HFFc6 (cell line): Measurements from ENCODE around the gene COL4A2. TPM values are rescaled to one million over a fixed set of nuclear protein-coding genes. Genes with fewer than 3 reads are reported as not detected.

Source experiments
- DNase-seq: peaks from one replicate; pipeline ENCODE4 v3.0.0-alpha.2; 2018
- H3K27ac Mint-ChIP-seq: 2 replicates; pipeline ENCODE4 v1.8.0; 2020; ENCODE audit warnings: mild to moderate bottlenecking, mixed read lengths
- H3K27me3 Mint-ChIP-seq: 2 replicates; pipeline ENCODE4 v1.8.0; 2021; ENCODE audit warnings: mild to moderate bottlenecking, moderate library complexity, mixed read lengths; ENCODE audit not compliant: insufficient read depth
- H3K36me3 Mint-ChIP-seq: 2 replicates; pipeline ENCODE4 v1.8.0; 2021; ENCODE audit warnings: low read depth, mixed read lengths
- H3K4me1 Mint-ChIP-seq: 2 replicates; pipeline ENCODE4 v1.8.0; 2020; ENCODE audit warnings: low read depth, mixed read lengths
- H3K4me3 Mint-ChIP-seq: 2 replicates; pipeline ENCODE4 v1.8.0; 2020; ENCODE audit warnings: mild to moderate bottlenecking, moderate library complexity, mixed read lengths
- H3K9me3 Mint-ChIP-seq: 2 replicates; pipeline ENCODE4 v1.8.0; 2020; ENCODE audit warnings: mild to moderate bottlenecking, mixed read lengths
- CTCF ChIP-seq: fragments of 200-600 bp; sonication (generic); IDR thresholded peaks from 2 replicates; pipeline ENCODE4 v1.5.0; 2021; ENCODE audit warnings: antibody characterized with exemption, mild to moderate bottlenecking
- total RNA-seq, 6 experiments: library from RNA; stranded (reverse); fragmentation: NEBNext Ultra II Directional; extraction: Animal tissue kit (Norgen Biotek cat#: 25700); gene quantifications; 2 replicates in 1 of 6; 3 replicates in 5 of 6; pipeline ENCODE4 v1.2.3, GENCODE V29; 2021

COL4A2 gene
- total RNA-seq, 6 experiments from 2014 or later, result 202 to 327 (median 217) TPM

- H3K4me1 Mint-ChIP-seq, result peaks cover 100% of the 10 kb centered on the region
- peak overlapping the region; percentile 89 for H3K27ac Mint-ChIP-seq
- H3K4me3 Mint-ChIP-seq, result peak overlapping the region; percentile 52; the same call in 1 of the 2 replicates
- DNase-seq, result no peak
- H3K27me3 Mint-ChIP-seq, result peaks cover 3% of the 10 kb centered on the region
- H3K9me3 Mint-ChIP-seq, result no peaks in the 10 kb centered on the region
- peaks cover 42% of the 10 kb centered on the region for H3K36me3 Mint-ChIP-seq
- TF ChIP-seq CTCF, result no peak
Observed at GRCh38 chr13:110407021-110407420, 99.9 kb downstream of the COL4A2 start.

- TF ChIP-seq CTCF, result no peak
- H3K27ac Mint-ChIP-seq, result peak overlapping the region; percentile 89
- peaks cover 38% of the 10 kb centered on the region for H3K36me3 Mint-ChIP-seq
- peak overlapping the region; percentile 52 for H3K4me3 Mint-ChIP-seq
- H3K4me1 Mint-ChIP-seq, result peaks cover 100% of the 10 kb centered on the region
- no peaks in the 10 kb centered on the region for H3K9me3 Mint-ChIP-seq
- H3K27me3 Mint-ChIP-seq, result peaks cover 3% of the 10 kb centered on the region
- no peak for DNase-seq
Observed at GRCh38 chr13:110407531-110407930, 100.4 kb downstream of the COL4A2 start.

- H3K4me3 Mint-ChIP-seq, result no peak overlapping the region
- peaks cover 99% of the 10 kb centered on the region for H3K4me1 Mint-ChIP-seq
- H3K36me3 Mint-ChIP-seq, result peaks cover 38% of the 10 kb centered on the region
- TF ChIP-seq CTCF, result no peak
- peaks cover 3% of the 10 kb centered on the region for H3K27me3 Mint-ChIP-seq
- DNase-seq, result no peak
- H3K9me3 Mint-ChIP-seq, result no peaks in the 10 kb centered on the region
- peak overlapping the region; percentile 53; the same call in 1 of the 2 replicates for H3K27ac Mint-ChIP-seq
Observed at GRCh38 chr13:110408286-110408685, 101.2 kb downstream of the COL4A2 start.

- peak overlapping the region; percentile 86 for H3K27ac Mint-ChIP-seq
- H3K27me3 Mint-ChIP-seq, result peaks cover 3% of the 10 kb centered on the region
- peaks cover 38% of the 10 kb centered on the region for H3K36me3 Mint-ChIP-seq
- peak overlapping the region; percentile 75 for H3K4me3 Mint-ChIP-seq
- H3K9me3 Mint-ChIP-seq, result no peaks in the 10 kb centered on the region
- TF ChIP-seq CTCF, result no peak
- H3K4me1 Mint-ChIP-seq, result peaks cover 86% of the 10 kb centered on the region
- peak; percentile 74 for DNase-seq
Observed at GRCh38 chr13:110409581-110409992, 102.5 kb downstream of the COL4A2 start.

GRCh38 chr13:110410000-110410399 is 102.9 kb downstream of the COL4A2 start:
- H3K4me1 Mint-ChIP-seq, result peaks cover 82% of the 10 kb centered on the region
- DNase-seq, result no peak
- H3K27me3 Mint-ChIP-seq, result peaks cover 3% of the 10 kb centered on the region
- H3K27ac Mint-ChIP-seq, result peak overlapping the region; percentile 86
- H3K4me3 Mint-ChIP-seq, result peak overlapping the region; percentile 75; the same call in 1 of the 2 replicates
- H3K36me3 Mint-ChIP-seq, result peaks cover 38% of the 10 kb centered on the region
- TF ChIP-seq CTCF, result no peak
- H3K9me3 Mint-ChIP-seq, result no peaks in the 10 kb centered on the region
